Measurements from ENCODE around the gene SLC38A8. TPM values are rescaled to one million over a fixed set of nuclear protein-coding genes. Genes with fewer than 3 reads are reported as not detected.

The SLC38A8 gene
- total RNA-seq, 3 donors from 2014 or later: not detected

- Histone ChIP-seq H3K4me1 (ENCODE audit: low read depth) (no peaks in the 10 kb centered on the region), H3K4me3 (no peak overlapping the region), H3K9me3 (no peaks in the 10 kb centered on the region), H3K36me3 (ENCODE audit: low read depth) (no peaks in the 10 kb centered on the region)
- intact Hi-C loops (cut with DNase I, micrococcal nuclease): loop anchor here (10.0 kb wide), 2 partner anchors 104 to 524 kb away; no protein-coding TSS in a partner anchor
- no peak for TF ChIP-seq CTCF (IDR thresholded peaks at IDR 0.05)
- DNase-seq (no peak), ATAC-seq (no peak)
These were observed 81.9 kb downstream of the SLC38A8 start for GRCh38 chr16:83960521-83961249.

Other genes with a start within 250 kb of the SLC38A8 start
- 10 to 100 TPM; 76.9 to 89.2 (median 78.9) TPM for gene HSBP1, start 234.8 kb downstream of the SLC38A8 start, total RNA-seq
- 10 to 100 TPM in 2 of 3 donors, 1 to 10 TPM in 1; 9.0 to 13.9 (median 12.2) TPM for gene MLYCD, start 143.7 kb downstream of the SLC38A8 start, total RNA-seq
- gene OSGIN1, start 89.6 kb downstream of the SLC38A8 start, total RNA-seq: 10 to 100 TPM; 11.6 to 15.9 (median 12.2) TPM
- gene NECAB2, start 74.6 kb downstream of the SLC38A8 start, total RNA-seq: 1 to 10 TPM in 1 of 3 donors, under 1 TPM in 2; 0.55 to 2.0 (median 0.96) TPM
- 10 to 100 TPM; 66.1 to 97.0 (median 93.4) TPM for gene MBTPS1, start 74.1 kb upstream of the SLC38A8 start, total RNA-seq
- 10 to 100 TPM in 2 of 3 donors, 1 to 10 TPM in 1; 7.2 to 21.3 (median 11.0) TPM for gene HSDL1, start 102.4 kb upstream of the SLC38A8 start, total RNA-seq
- under 1 TPM in 1 of 3 donors, not detected in 2; 0.95 TPM for gene DNAAF1, start 102.5 kb upstream of the SLC38A8 start, total RNA-seq
- 10 to 100 TPM; 35.0 to 49.7 (median 42.2) TPM for gene TAF1C, start 144.3 kb upstream of the SLC38A8 start, total RNA-seq
- under 1 TPM; 0.14 to 0.41 (median 0.26) TPM for gene ADAD2, start 148.4 kb upstream of the SLC38A8 start, total RNA-seq
- gene KCNG4, start 197.2 kb upstream of the SLC38A8 start, total RNA-seq: not detected